H1 (cell line): ENCODE results near the gene HHIP. TPM values are rescaled to one million over a fixed set of nuclear protein-coding genes. Genes with fewer than 3 reads are reported as not detected.

Source experiments
- CTCF ChIA-PET: fragments of 300-600 bp; sonication (Branson Sonifier 250); formaldehyde crosslinking; loops from one replicate; lab custom pipeline; 2021; ENCODE audit not compliant: partially characterized antibody; lab: Charles Lee
- POLR2A ChIA-PET: fragments of 300-600 bp; sonication (Branson Sonifier 250); formaldehyde crosslinking; loops from one replicate; lab custom pipeline; 2021; ENCODE audit warnings: inconsistent platforms; ENCODE audit not compliant: partially characterized antibody; lab: Charles Lee
- DNase-seq, 2 experiments: peaks; one replicate each; pipeline versions ENCODE4 v3.0.0 to v3.0.0-alpha.2; 2010 to 2022; ENCODE audit warnings: low spot score in 2 of 2, low read depth in 1 of 2, mixed read lengths in 1 of 2
- FAIRE-seq: peaks from 2 replicates; lab custom pipeline; 2011; peaks lifted over from hg19 to GRCh38; lab: Jason Lieb, UNC
- H2AFZ ChIP-seq: 2 replicates; pipeline ENCODE4 v1.8.1; 2012; ENCODE audit warnings: low read length, inconsistent platforms
- H2AK5ac ChIP-seq: 2 replicates; pipeline ENCODE4 v1.6.1; 2013; ENCODE audit warnings: low read depth, low read length
- H2BK120ac ChIP-seq: replicated peaks from 2 replicates; pipeline ENCODE3; 2013; ENCODE audit warnings: low read depth, low read length, inconsistent platforms
- H2BK12ac ChIP-seq: 2 replicates; pipeline ENCODE4 v1.6.1; 2013; ENCODE audit warnings: low read depth, low read length
- H2BK15ac ChIP-seq: 2 replicates; pipeline ENCODE4 v1.6.1; 2013; ENCODE audit warnings: low read length
- H2BK20ac ChIP-seq: 2 replicates; pipeline ENCODE4 v1.6.1; 2013; ENCODE audit warnings: low read length
- H2BK5ac ChIP-seq: 2 replicates; pipeline ENCODE4 v1.6.1; 2013; ENCODE audit warnings: low read depth, low read length
- H3K14ac ChIP-seq: 2 replicates; pipeline ENCODE4 v1.6.1; 2013; ENCODE audit warnings: inconsistent platforms; ENCODE audit not compliant: insufficient read length
- H3K18ac ChIP-seq: 2 replicates; pipeline ENCODE4 v1.6.1; 2013; ENCODE audit warnings: low read length; ENCODE audit errors: extremely low read depth
- H3K23ac ChIP-seq: 2 replicates; pipeline ENCODE4 v1.6.1; 2013; ENCODE audit warnings: inconsistent platforms; ENCODE audit not compliant: insufficient read length
- H3K23me2 ChIP-seq: 2 replicates; pipeline ENCODE4 v1.6.1; 2013; ENCODE audit warnings: low read depth, low read length
- H3K27ac ChIP-seq: 2 replicates; pipeline ENCODE4 v1.6.1; 2011; ENCODE audit warnings: low read depth, low read length, inconsistent platforms
- H3K27me3 ChIP-seq, 4 experiments: replicated peaks in 1 of 4; 1 replicate in 1 of 4; 2 replicates in 3 of 4; pipeline versions ENCODE4 v1.6.1 to v1.8.1; 2011 to 2013; ENCODE audit warnings: low read length in 3 of 4, mild to moderate bottlenecking in 3 of 4, inconsistent platforms in 2 of 4, mixed read lengths in 2 of 4, moderate library complexity in 1 of 4; ENCODE audit not compliant: control insufficient read depth in 3 of 4, insufficient read depth in 3 of 4; ENCODE audit errors: extremely low read depth in 1 of 4
- H3K36me3 ChIP-seq, 4 experiments: 2 replicates each; pipeline versions ENCODE4 v1.6.1 to v1.8.1; 2011 to 2013; ENCODE audit warnings: mild to moderate bottlenecking in 4 of 4, low read length in 3 of 4, moderate library complexity in 2 of 4, control low read depth in 1 of 4, inconsistent platforms in 1 of 4; ENCODE audit not compliant: insufficient read depth in 4 of 4, control insufficient read depth in 2 of 4
- H3K4ac ChIP-seq: replicated peaks from 2 replicates; pipeline ENCODE3; 2013; ENCODE audit warnings: low read length, low read depth, mixed read lengths, inconsistent platforms; ENCODE audit not compliant: insufficient read length
- H3K4me1 ChIP-seq, 4 experiments: replicated peaks in 1 of 4; 1 replicate in 1 of 4; 2 replicates in 3 of 4; pipeline versions ENCODE4 v1.6.1 to v1.8.1; 2011 to 2013; ENCODE audit warnings: low read length in 3 of 4, inconsistent platforms in 2 of 4, mixed read lengths in 1 of 4; ENCODE audit not compliant: insufficient read depth in 4 of 4, control insufficient read depth in 3 of 4
- H3K4me2 ChIP-seq, 2 experiments: 2 replicates each; pipeline versions ENCODE4 v1.6.1 to v1.8.1; 2011 to 2013; ENCODE audit warnings: low read depth in 2 of 2, low read length in 2 of 2, control low read depth in 1 of 2, inconsistent platforms in 1 of 2, mild to moderate bottlenecking in 1 of 2; ENCODE audit not compliant: insufficient read depth in 1 of 2
- H3K4me3 ChIP-seq, 4 experiments: fragments of 200-600, 300-600 bp in 1 of 4; sonication (generic), shearing (Covaris generic), sonication (Bioruptor Twin) in 1 of 4; 2 replicates each; pipeline versions ENCODE4 v1.5.1 to v1.8.1; 2011 to 2016; ENCODE audit warnings: low read length in 4 of 4, low read depth in 3 of 4, control low read depth in 2 of 4, inconsistent platforms in 2 of 4, mild to moderate bottlenecking in 2 of 4, mixed read lengths in 1 of 4, moderate library complexity in 1 of 4; ENCODE audit not compliant: insufficient read depth in 2 of 4; ENCODE audit errors: extremely low read depth in 1 of 4
- H3K56ac ChIP-seq: replicated peaks from 2 replicates; pipeline ENCODE3; 2013; ENCODE audit warnings: low read depth, mild to moderate bottlenecking, mixed read lengths, low read length, inconsistent platforms; ENCODE audit not compliant: insufficient read length
- H3K79me1 ChIP-seq: 2 replicates; pipeline ENCODE4 v1.6.1; 2013; ENCODE audit warnings: low read depth, low read length, control low read depth
- H3K79me2 ChIP-seq, 2 experiments: 2 replicates each; pipeline versions ENCODE4 v1.6.1 to v1.8.1; 2012 to 2013; ENCODE audit warnings: low read length in 2 of 2, mild to moderate bottlenecking in 2 of 2, inconsistent platforms in 1 of 2; ENCODE audit not compliant: insufficient read depth in 2 of 2, control insufficient read depth in 1 of 2
- H3K9ac ChIP-seq, 4 experiments: replicated peaks in 1 of 4; 1 replicate in 1 of 4; 2 replicates in 3 of 4; pipeline versions ENCODE4 v1.6.1 to v1.8.1; 2011 to 2013; ENCODE audit warnings: low read depth in 3 of 4, low read length in 3 of 4, control low read depth in 2 of 4, mild to moderate bottlenecking in 2 of 4, moderate library complexity in 2 of 4, inconsistent platforms in 1 of 4; ENCODE audit errors: extremely low read depth in 1 of 4
- H3K9me3 ChIP-seq, 2 experiments: 2 replicates each; pipeline versions ENCODE4 v1.6.1 to v1.8.1; 2012 to 2013; ENCODE audit warnings: mild to moderate bottlenecking in 2 of 2, moderate library complexity in 2 of 2, control low read depth in 1 of 2, inconsistent platforms in 1 of 2, low read depth in 1 of 2, low read length in 1 of 2, mixed read lengths in 1 of 2; ENCODE audit not compliant: insufficient read depth in 2 of 2
- H4K20me1 ChIP-seq, 2 experiments: replicated peaks in 1 of 2; 2 replicates each; pipeline versions ENCODE3 to v1.8.1; 2011 to 2013; ENCODE audit warnings: inconsistent platforms in 2 of 2, low read length in 2 of 2, mild to moderate bottlenecking in 1 of 2; ENCODE audit not compliant: insufficient read depth in 2 of 2, control insufficient read depth in 1 of 2
- H4K5ac ChIP-seq: 2 replicates; pipeline ENCODE4 v1.6.1; 2013; ENCODE audit warnings: low read length, low read depth, mixed read lengths, inconsistent platforms; ENCODE audit not compliant: insufficient read length
- H4K8ac ChIP-seq: 2 replicates; pipeline ENCODE4 v1.8.0; 2013; ENCODE audit warnings: mild to moderate bottlenecking, moderate library complexity, low read length, inconsistent platforms; ENCODE audit not compliant: insufficient read depth; ENCODE audit errors: extremely low read depth
- H4K91ac ChIP-seq: replicated peaks from 2 replicates; pipeline ENCODE3; 2013; ENCODE audit warnings: low read length, mixed read lengths, inconsistent platforms; ENCODE audit not compliant: insufficient read length
- TAF7 ChIP-seq: optimal IDR thresholded peaks from 2 replicates; pipeline ENCODE3; 2011; ENCODE audit warnings: low read depth, mild to moderate bottlenecking, inconsistent platforms, low read length, moderate library complexity, borderline replicate concordance
- WGBS, 2 experiments: shearing (Covaris generic) in 1 of 2; methylation state at CpG; one replicate each; pipeline versions ENCODE4 v1.1.6 to v1.1.7; 2013 to 2015; ENCODE audit warnings: low lambda C conversion rate in 2 of 2, mixed read lengths in 2 of 2, inconsistent platforms in 1 of 2, low coverage in 1 of 2, missing lambda C conversion rate in 1 of 2; ENCODE audit not compliant: insufficient replicate concordance in 2 of 2, insufficient coverage in 1 of 2, insufficient read length in 1 of 2; ENCODE audit errors: extremely low coverage in 1 of 2, missing lambda C conversion rate in 1 of 2; 5-methylcytosine and 5-hydroxymethylcytosine counted together
- polyA plus RNA-seq, 7 experiments: library from polyadenylated mRNA; depleted of rRNA in 3 of 7; stranded (reverse) in 5 of 7; unstranded in 2 of 7; fragments of >200 nt in 5 of 7; fragments of 200-250 nt in 2 of 7; gene quantifications; 1 replicate in 5 of 7; 2 replicates in 1 of 7; 4 replicates in 1 of 7; pipeline versions ENCODE4 v1.2.1 to v1.2.3, GENCODE V29; 2011 to 2013; ENCODE audit warnings: missing spikeins in 2 of 7, mixed read lengths in 2 of 7
- total RNA-seq: library from RNA; stranded (reverse); fragmentation: NEBNext Ultra II Directional; extraction: Animal tissue kit (Norgen Biotek cat#: 25700); gene quantifications from 2 replicates; pipeline ENCODE4 v1.2.1, GENCODE V29; 2021

The HHIP gene
- total and polyA plus RNA-seq, 2 of the 8 experiments (the other 6 are each of a cell fraction or from before 2014, with no cell fraction given): 0.05 to 1.3 TPM

GRCh38 chr4:144718958-144719512 lies 73.1 kb downstream of the HHIP start:
- Histone ChIP-seq H3K79me1 (no peaks in the 10 kb centered on the region), H2AFZ (no peak overlapping the region), H3K4me1 (no peaks in the 10 kb centered on the region), H3K18ac (no peak overlapping the region), H3K14ac (no peak overlapping the region), H3K36me3 (no peaks in the 10 kb centered on the region), H3K23ac (no peak overlapping the region), H2BK15ac (no peak overlapping the region), H4K8ac (no peak overlapping the region), H2BK20ac (no peak overlapping the region), H3K9me3 (no peaks in the 10 kb centered on the region), H2BK5ac (no peak overlapping the region), H2BK120ac (no peak overlapping the region), H4K20me1 (no peaks in the 10 kb centered on the region), H3K27ac (no peak overlapping the region), H4K5ac (no peak overlapping the region), H3K9ac (no peak overlapping the region), H3K4me3 (no peak overlapping the region), H2BK12ac (no peak overlapping the region), H3K56ac (no peak overlapping the region), H2AK5ac (no peak overlapping the region), H3K23me2 (no peaks in the 10 kb centered on the region), H3K79me2 (no peaks in the 10 kb centered on the region), H3K27me3 (no peaks in the 10 kb centered on the region), H3K4me2 (no peak overlapping the region), H3K4ac (no peak overlapping the region), H4K91ac (no peak overlapping the region)
- DNase-seq (no peak), FAIRE-seq (no peak)
- ChIA-PET POLR2A (no interaction called here), CTCF (no interaction called here)
- WGBS, 2 experiments: 78% methylated on average over 4 of the region's 4 CpGs; no CpG with 5 or more reads in 1 of the 2 experiments
- no peak for TF ChIP-seq TAF7
